Calu3 (cell line): ENCODE data around the gene SLC27A3. TPM values are rescaled to one million over a fixed set of nuclear protein-coding genes. Genes with fewer than 3 reads are reported as not detected.

Experiments used
- BruUV-seq: library from RNA; stranded (reverse); fragments of 400-500 nt; replicated peaks from 2 replicates; lab custom pipeline; 2021; lab: Mats Ljungman, UMichigan
- CTCF ChIA-PET: fragments of 300-600 bp; sonication (Branson Sonifier 250); formaldehyde crosslinking; loops from one replicate; lab custom pipeline; 2022; ENCODE audit warnings: antibody characterized with exemption; lab: Charles Lee
- DNase-seq: peaks from one replicate; pipeline ENCODE4 v3.0.0; 2022
- H3K27ac Mint-ChIP-seq: one replicate; pipeline ENCODE4 v1.8.0; 2022; ENCODE audit warnings: mixed read lengths; ENCODE audit not compliant: unreplicated experiment
- H3K27me3 Mint-ChIP-seq: one replicate; pipeline ENCODE4 v1.8.0; 2022; ENCODE audit warnings: mixed read lengths; ENCODE audit not compliant: unreplicated experiment
- H3K36me3 Mint-ChIP-seq: one replicate; pipeline ENCODE4 v1.8.0; 2022; ENCODE audit warnings: mild to moderate bottlenecking, moderate library complexity, mixed read lengths; ENCODE audit not compliant: insufficient read depth, unreplicated experiment
- H3K4me1 Mint-ChIP-seq: one replicate; pipeline ENCODE4 v1.8.0; 2022; ENCODE audit warnings: mild to moderate bottlenecking, low read depth, mixed read lengths; ENCODE audit not compliant: unreplicated experiment
- H3K4me3 Mint-ChIP-seq: one replicate; pipeline ENCODE4 v1.8.0; 2022; ENCODE audit warnings: mild to moderate bottlenecking, low read depth, moderate library complexity, mixed read lengths; ENCODE audit not compliant: unreplicated experiment
- H3K9me3 Mint-ChIP-seq: one replicate; pipeline ENCODE4 v1.8.0; 2022; ENCODE audit warnings: low read depth, mixed read lengths; ENCODE audit not compliant: unreplicated experiment
- intact Hi-C: fragments of 100-400 bp; cut with micrococcal nuclease; formaldehyde crosslinking; loops from one replicate; pipeline ENCODE4 v1.10.0; 2022; ENCODE audit not compliant: unreplicated experiment
- total RNA-seq: library from RNA; stranded (reverse); gene quantifications from 2 replicates; pipeline ENCODE4 v1.2.3, GENCODE V29; 2022
- TF ChIP-seq, protein P1 (sequence below): fragments of 200-600 bp; IDR thresholded peaks from one replicate; pipeline ENCODE4 v1.8.0; 2022; ENCODE audit warnings: antibody characterized with exemption; ENCODE audit not compliant: unreplicated experiment

Gene SLC27A3
- total RNA-seq, 1 experiment from 2014 or later: 11.9 TPM

DNA sequence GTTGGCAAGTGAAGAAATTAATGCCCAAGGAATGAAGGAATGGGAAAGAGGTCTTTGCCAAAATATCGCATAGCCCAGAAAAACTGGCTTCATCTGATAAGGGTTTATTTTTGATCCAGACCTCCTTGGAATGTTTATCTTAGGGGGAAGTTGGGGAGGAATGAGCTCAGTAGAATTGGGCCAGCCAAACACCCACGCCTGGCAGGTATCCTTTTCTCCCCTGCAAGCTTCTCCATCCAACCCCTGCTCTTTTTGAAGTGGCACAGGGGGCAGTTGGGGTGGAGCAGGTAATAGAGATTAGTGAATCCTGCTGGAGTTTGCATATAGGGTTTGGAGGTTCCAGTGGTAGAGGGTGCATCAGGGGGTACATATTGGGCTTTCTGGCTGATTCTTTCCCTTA is 26.3 kb upstream of the SLC27A3 start:
- H3K36me3 Mint-ChIP-seq: peaks cover 30% of the 10 kb centered on the region
- H3K4me3 Mint-ChIP-seq: no peak overlapping the region
- intact Hi-C loops: loop anchor here (1.0 to 2.0 kb wide), 3 partner anchors 72 to 242 kb away; no protein-coding TSS in a partner anchor
- DNase-seq: no peak
- peaks cover 2% of the 10 kb centered on the region for H3K4me1 Mint-ChIP-seq
- CTCF ChIA-PET: no interaction called here
- H3K9me3 Mint-ChIP-seq: no peaks in the 10 kb centered on the region
- no peak overlapping the region for H3K27ac Mint-ChIP-seq
- BruUV-seq: no TSS peak
- TF ChIP-seq, protein P1, sequence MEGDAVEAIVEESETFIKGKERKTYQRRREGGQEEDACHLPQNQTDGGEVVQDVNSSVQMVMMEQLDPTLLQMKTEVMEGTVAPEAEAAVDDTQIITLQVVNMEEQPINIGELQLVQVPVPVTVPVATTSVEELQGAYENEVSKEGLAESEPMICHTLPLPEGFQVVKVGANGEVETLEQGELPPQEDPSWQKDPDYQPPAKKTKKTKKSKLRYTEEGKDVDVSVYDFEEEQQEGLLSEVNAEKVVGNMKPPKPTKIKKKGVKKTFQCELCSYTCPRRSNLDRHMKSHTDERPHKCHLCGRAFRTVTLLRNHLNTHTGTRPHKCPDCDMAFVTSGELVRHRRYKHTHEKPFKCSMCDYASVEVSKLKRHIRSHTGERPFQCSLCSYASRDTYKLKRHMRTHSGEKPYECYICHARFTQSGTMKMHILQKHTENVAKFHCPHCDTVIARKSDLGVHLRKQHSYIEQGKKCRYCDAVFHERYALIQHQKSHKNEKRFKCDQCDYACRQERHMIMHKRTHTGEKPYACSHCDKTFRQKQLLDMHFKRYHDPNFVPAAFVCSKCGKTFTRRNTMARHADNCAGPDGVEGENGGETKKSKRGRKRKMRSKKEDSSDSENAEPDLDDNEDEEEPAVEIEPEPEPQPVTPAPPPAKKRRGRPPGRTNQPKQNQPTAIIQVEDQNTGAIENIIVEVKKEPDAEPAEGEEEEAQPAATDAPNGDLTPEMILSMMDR: no peak
- H3K27me3 Mint-ChIP-seq: no peaks in the 10 kb centered on the region

DNA sequence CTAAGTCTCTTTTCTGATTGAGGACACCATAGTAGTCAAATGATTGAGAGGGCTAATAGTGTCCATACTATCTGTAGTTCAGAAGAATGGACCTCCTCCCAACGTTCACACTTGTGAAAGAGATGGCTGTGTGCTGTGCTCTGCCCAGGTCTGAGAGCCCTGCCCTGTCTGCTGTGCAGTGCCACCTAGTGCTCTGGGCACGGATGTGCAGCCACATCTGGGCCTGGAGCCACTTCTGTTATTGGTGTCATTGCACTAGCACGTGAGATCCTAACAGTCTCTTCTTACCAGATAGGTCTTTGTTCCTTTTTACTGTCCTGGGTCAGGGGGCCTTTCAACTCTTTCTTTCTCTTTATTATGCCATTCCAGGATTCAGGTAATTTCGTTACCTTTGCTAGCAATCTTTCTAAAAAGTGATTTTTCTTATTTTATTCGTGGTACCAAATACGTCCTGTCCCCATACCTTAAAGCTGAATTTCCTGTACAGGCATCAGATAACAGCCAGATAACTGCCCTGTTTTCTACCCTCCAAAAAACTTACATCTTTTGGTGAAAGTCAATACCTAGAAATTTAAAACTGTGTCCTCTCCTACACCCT is 25.7 kb upstream of the SLC27A3 start:
- no peak overlapping the region for H3K4me3 Mint-ChIP-seq
- no peaks in the 10 kb centered on the region for H3K9me3 Mint-ChIP-seq
- TF ChIP-seq, protein P1: peak; percentile 88
- DNase-seq: peak; percentile 85
- CTCF ChIA-PET: no interaction called here
- no peaks in the 10 kb centered on the region for H3K27me3 Mint-ChIP-seq
- peaks cover 30% of the 10 kb centered on the region for H3K36me3 Mint-ChIP-seq
- H3K4me1 Mint-ChIP-seq: no peaks in the 10 kb centered on the region
- BruUV-seq: no TSS peak
- intact Hi-C loops: loop anchor here (1.0 to 2.0 kb wide), 3 partner anchors 72 to 243 kb away; no protein-coding TSS in a partner anchor
- H3K27ac Mint-ChIP-seq: no peak overlapping the region

DNA sequence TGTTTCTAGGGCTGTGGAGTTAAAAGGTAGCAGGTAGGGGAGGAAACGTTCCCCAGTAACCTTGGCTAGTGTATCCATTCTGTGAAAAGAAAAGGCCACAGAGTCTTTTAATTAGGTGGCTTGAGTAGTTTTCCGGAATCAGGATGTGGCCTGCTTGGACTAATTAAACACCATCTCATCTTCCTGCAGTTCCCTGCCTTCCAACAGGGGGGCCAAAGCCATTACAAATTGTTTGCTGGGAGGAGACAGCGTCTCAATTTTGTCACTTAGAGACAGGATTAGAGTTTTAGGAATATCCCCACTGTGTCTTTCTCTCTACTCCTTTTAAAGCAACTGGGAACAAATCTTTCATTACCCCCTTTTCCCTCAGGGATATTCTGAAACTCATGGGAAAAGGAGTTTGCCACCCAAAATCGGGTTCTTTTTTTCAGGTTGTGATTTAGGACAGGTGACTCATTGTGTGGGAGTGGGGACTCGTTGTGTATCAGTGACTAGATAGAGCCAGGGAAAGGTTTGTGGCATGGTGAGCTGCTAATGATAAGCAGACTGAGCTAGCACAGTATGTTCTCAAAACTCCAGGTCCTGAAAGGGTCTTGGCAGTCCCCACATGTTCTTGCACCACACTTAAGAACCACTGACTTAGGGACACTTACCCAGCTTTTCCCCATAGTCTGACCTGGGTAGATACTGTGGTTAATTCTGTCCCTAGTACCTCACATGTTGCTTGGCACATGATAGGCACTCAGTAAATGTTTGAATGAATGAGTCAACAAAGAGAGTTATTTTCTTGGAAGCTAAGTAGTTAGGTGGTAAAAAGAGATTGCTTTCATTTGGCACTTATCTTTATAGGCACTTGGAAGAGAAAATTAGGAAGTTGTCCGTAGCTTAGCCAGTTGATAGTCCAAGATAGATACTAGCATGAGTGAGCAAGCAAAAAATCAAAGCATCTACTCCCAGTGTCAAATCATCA is 24.9 kb upstream of the SLC27A3 start:
- Mint-ChIP-seq H3K4me3 (no peak overlapping the region), H3K36me3 (peaks cover 30% of the 10 kb centered on the region), H3K4me1 (no peaks in the 10 kb centered on the region), H3K9me3 (no peaks in the 10 kb centered on the region), H3K27ac (no peak overlapping the region), H3K27me3 (no peaks in the 10 kb centered on the region)
- intact Hi-C loops: no loop called here
- TF ChIP-seq, protein P1: no peak
- DNase-seq: no peak
- BruUV-seq: no TSS peak
- CTCF ChIA-PET: no interaction called here

DNA sequence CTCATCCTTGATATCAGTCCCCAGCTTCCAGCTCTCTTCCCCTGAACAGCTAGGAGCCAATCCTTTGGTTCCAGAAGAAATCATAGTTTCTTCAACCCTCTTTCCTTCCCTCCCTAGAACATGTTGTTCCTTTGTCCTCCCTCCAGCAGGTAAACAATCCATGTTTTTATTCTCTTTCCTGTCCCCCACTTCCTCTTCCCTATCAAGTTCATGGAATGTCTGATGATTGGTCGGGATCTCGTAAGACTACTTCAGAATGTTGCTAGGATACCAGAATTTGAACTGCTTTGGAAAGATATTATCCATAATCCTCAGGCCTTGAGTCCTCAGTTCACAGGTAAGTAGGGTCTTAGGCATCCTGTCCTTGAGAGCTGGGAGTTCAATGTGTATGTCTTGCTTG is 23.1 kb upstream of the SLC27A3 start:
- BruUV-seq: no TSS peak
- Mint-ChIP-seq H3K9me3 (no peaks in the 10 kb centered on the region), H3K4me3 (no peak overlapping the region), H3K36me3 (peaks cover 24% of the 10 kb centered on the region), H3K27ac (no peak overlapping the region), H3K4me1 (no peaks in the 10 kb centered on the region), H3K27me3 (no peaks in the 10 kb centered on the region)
- intact Hi-C loops: no loop called here
- TF ChIP-seq, protein P1: no peak
- no peak for DNase-seq
- CTCF ChIA-PET: no interaction called here
